GM18517 (cell line): Measurements from ENCODE around the gene NEK6.

ENCODE experiments used
- ATAC-seq: cut with Tn5 transposase; IDR thresholded peaks from one replicate; pipeline ENCODE4 v1.9.1; 2021; ENCODE audit warnings: mild to moderate bottlenecking, moderate library complexity; ENCODE audit not compliant: unreplicated experiment

Gene NEK6

GRCh38 chr9:124274738-124275137 is 17.0 kb downstream of the NEK6 start:
- ATAC-seq: no peak

- no peak for ATAC-seq
Observed at GRCh38 chr9:124277420-124277819, 19.7 kb downstream of the NEK6 start.

GRCh38 chr9:124278054-124278540 is 20.3 kb downstream of the NEK6 start:
- no peak for ATAC-seq

GRCh38 chr9:124279531-124280175 is 21.9 kb downstream of the NEK6 start:
- no peak for ATAC-seq

- ATAC-seq: no peak
Observed at GRCh38 chr9:124280176-124280691, 22.5 kb downstream of the NEK6 start.

GRCh38 chr9:124281931-124282371 is 24.2 kb downstream of the NEK6 start:
- ATAC-seq: no peak

GRCh38 chr9:124282442-124283227 is 24.9 kb downstream of the NEK6 start:
- no peak for ATAC-seq

GRCh38 chr9:124283228-124283814 is 25.6 kb downstream of the NEK6 start:
- no peak for ATAC-seq

GRCh38 chr9:124284237-124284831 is 26.6 kb downstream of the NEK6 start:
- ATAC-seq: no peak

GRCh38 chr9:124284940-124285441 is 27.2 kb downstream of the NEK6 start:
- ATAC-seq: no peak

GRCh38 chr9:124285490-124285889 is 27.7 kb downstream of the NEK6 start:
- no peak for ATAC-seq

GRCh38 chr9:124285903-124286291 is 28.1 kb downstream of the NEK6 start:
- ATAC-seq: peak; percentile 21

GRCh38 chr9:124286292-124286931 is 28.7 kb downstream of the NEK6 start:
- ATAC-seq: peak; percentile 48

GRCh38 chr9:124290053-124290591 is 32.4 kb downstream of the NEK6 start:
- ATAC-seq: no peak

- ATAC-seq: no peak
Observed at GRCh38 chr9:124290743-124291554, 33.2 kb downstream of the NEK6 start.

- peak; percentile 45 for ATAC-seq
Observed at GRCh38 chr9:124291801-124292396, 34.1 kb downstream of the NEK6 start.

- ATAC-seq: no peak
Observed at GRCh38 chr9:124292696-124293593, 35.2 kb downstream of the NEK6 start.
